ENCODE results near the gene CLEC20A. TPM values are rescaled to one million over a fixed set of nuclear protein-coding genes. Genes with fewer than 3 reads are reported as not detected.

The CLEC20A gene
- total and polyA plus RNA-seq, 2 experiments from 2014 or later, result not detected

DNA sequence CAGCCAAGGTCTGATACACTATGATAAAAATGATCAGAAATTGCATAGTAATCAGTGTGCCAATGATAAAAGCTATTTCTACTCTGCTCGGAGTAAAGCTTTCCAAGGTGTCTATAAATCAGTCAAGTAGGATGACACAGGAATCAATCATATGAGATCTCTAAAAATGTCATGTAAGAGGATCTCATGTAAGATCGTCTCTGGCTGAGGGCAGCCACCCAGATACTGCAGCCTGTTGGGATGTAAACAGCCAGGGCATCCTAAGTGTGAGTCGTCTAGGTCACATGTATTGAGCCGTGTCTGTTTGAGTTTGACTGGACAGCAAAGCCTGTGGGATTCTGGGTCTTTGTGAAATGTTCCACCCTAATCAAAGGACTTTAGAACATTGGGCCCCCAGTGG lies 13.4 kb upstream of the CLEC20A start:
- no peak for TF ChIP-seq NANOG (IDR thresholded peaks at IDR 0.05; ENCODE audit: borderline replicate concordance)
- TF ChIP-seq, protein P1, sequence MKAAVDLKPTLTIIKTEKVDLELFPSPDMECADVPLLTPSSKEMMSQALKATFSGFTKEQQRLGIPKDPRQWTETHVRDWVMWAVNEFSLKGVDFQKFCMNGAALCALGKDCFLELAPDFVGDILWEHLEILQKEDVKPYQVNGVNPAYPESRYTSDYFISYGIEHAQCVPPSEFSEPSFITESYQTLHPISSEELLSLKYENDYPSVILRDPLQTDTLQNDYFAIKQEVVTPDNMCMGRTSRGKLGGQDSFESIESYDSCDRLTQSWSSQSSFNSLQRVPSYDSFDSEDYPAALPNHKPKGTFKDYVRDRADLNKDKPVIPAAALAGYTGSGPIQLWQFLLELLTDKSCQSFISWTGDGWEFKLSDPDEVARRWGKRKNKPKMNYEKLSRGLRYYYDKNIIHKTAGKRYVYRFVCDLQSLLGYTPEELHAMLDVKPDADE (IDR thresholded peaks at IDR 0.05), result no peak
- TF ChIP-seq, protein P2, sequence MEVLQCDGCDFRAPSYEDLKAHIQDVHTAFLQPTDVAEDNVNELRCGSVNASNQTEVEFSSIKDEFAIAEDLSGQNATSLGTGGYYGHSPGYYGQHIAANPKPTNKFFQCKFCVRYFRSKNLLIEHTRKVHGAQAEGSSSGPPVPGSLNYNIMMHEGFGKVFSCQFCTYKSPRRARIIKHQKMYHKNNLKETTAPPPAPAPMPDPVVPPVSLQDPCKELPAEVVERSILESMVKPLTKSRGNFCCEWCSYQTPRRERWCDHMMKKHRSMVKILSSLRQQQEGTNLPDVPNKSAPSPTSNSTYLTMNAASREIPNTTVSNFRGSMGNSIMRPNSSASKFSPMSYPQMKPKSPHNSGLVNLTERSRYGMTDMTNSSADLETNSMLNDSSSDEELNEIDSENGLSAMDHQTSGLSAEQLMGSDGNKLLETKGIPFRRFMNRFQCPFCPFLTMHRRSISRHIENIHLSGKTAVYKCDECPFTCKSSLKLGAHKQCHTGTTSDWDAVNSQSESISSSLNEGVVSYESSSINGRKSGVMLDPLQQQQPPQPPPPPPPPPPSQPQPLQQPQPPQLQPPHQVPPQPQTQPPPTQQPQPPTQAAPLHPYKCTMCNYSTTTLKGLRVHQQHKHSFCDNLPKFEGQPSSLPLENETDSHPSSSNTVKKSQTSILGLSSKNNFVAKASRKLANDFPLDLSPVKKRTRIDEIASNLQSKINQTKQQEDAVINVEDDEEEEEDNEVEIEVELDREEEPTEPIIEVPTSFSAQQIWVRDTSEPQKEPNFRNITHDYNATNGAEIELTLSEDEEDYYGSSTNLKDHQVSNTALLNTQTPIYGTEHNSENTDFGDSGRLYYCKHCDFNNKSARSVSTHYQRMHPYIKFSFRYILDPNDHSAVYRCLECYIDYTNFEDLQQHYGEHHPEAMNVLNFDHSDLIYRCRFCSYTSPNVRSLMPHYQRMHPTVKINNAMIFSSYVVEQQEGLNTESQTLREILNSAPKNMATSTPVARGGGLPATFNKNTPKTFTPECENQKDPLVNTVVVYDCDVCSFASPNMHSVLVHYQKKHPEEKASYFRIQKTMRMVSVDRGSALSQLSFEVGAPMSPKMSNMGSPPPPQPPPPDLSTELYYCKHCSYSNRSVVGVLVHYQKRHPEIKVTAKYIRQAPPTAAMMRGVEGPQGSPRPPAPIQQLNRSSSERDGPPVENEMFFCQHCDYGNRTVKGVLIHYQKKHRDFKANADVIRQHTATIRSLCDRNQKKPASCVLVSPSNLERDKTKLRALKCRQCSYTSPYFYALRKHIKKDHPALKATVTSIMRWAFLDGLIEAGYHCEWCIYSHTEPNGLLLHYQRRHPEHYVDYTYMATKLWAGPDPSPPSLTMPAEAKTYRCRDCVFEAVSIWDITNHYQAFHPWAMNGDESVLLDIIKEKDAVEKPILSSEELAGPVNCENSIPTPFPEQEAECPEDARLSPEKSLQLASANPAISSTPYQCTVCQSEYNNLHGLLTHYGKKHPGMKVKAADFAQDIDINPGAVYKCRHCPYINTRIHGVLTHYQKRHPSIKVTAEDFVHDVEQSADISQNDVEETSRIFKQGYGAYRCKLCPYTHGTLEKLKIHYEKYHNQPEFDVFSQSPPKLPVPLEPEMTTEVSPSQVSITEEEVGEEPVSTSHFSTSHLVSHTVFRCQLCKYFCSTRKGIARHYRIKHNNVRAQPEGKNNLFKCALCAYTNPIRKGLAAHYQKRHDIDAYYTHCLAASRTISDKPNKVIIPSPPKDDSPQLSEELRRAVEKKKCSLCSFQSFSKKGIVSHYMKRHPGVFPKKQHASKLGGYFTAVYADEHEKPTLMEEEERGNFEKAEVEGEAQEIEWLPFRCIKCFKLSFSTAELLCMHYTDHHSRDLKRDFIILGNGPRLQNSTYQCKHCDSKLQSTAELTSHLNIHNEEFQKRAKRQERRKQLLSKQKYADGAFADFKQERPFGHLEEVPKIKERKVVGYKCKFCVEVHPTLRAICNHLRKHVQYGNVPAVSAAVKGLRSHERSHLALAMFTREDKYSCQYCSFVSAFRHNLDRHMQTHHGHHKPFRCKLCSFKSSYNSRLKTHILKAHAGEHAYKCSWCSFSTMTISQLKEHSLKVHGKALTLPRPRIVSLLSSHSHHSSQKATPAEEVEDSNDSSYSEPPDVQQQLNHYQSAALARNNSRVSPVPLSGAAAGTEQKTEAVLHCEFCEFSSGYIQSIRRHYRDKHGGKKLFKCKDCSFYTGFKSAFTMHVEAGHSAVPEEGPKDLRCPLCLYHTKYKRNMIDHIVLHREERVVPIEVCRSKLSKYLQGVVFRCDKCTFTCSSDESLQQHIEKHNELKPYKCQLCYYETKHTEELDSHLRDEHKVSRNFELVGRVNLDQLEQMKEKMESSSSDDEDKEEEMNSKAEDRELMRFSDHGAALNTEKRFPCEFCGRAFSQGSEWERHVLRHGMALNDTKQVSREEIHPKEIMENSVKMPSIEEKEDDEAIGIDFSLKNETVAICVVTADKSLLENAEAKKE (CRISPR knock-in tag; IDR thresholded peaks at IDR 0.05), result no peak
- no peak for TF ChIP-seq CREB1 (CRISPR knock-in tag; IDR thresholded peaks at IDR 0.05; ENCODE audit: low read depth)
- TF ChIP-seq STAT1 (IDR thresholded peaks at IDR 0.05; ENCODE audit: unreplicated experiment), result no peak
- Mint-ChIP-seq H3K36me3 (ENCODE audit: low read depth) (no peaks in the 10 kb centered on the region), H3K4me1 (no peaks in the 10 kb centered on the region), H3K27me3 (ENCODE audit: insufficient read depth, low read depth, poor library complexity) (peaks cover 4% of the 10 kb centered on the region), H3K27ac (no peak overlapping the region), H3K4me3 (no peak overlapping the region), H3K9me3 (no peaks in the 10 kb centered on the region)
- H3K79me2 ChIP-seq (replicated peaks; ENCODE audit: insufficient read depth), result no peaks in the 10 kb centered on the region
- no peak overlapping the region for H2AFZ ChIP-seq
- H3K27ac ChIP-seq (ENCODE audit: low read depth), result no peak overlapping the region
- no peaks in the 10 kb centered on the region for H3F3A ChIP-seq (replicated peaks; ENCODE audit: low read depth)
- no peaks in the 10 kb centered on the region for H3K36me3 ChIP-seq (ENCODE audit: insufficient read depth)
- no peaks in the 10 kb centered on the region for H4K20me1 ChIP-seq (replicated peaks; ENCODE audit: insufficient read depth)
- H3K27me3 ChIP-seq (ENCODE audit: insufficient read depth), result no peaks in the 10 kb centered on the region
- ATAC-seq, result no peak
- H3K4me3 ChIP-seq, result no peak overlapping the region
- no peaks in the 10 kb centered on the region for H3K4me1 ChIP-seq (ENCODE audit: insufficient read depth)
- no peak overlapping the region for H3K4me2 ChIP-seq
- no peaks in the 10 kb centered on the region; the same call in 1 of the 2 replicates for H3K9me2 ChIP-seq (ENCODE audit: insufficient read depth)
- no peak for DNase-seq (ENCODE audit: low spot score)

Data from GM23338 (cell line).